PFSK-1 (cell line): ENCODE measurements around the gene SLC7A6OS.

Source experiments
- FOXP2 ChIP-seq: optimal IDR thresholded peaks from 2 replicates; pipeline ENCODE3; 2011; ENCODE audit warnings: borderline replicate concordance, control low read depth, inconsistent platforms; ENCODE audit not compliant: insufficient read depth; ENCODE audit errors: extremely low read length, extremely low read depth
- POLR2AphosphoS5 ChIP-seq: IDR thresholded peaks from 2 replicates; pipeline ENCODE4 v1.6.1; 2012; ENCODE audit warnings: low read depth, mild to moderate bottlenecking, control low read depth, low read length, moderate library complexity
- SIN3A ChIP-seq: IDR thresholded peaks from 2 replicates; pipeline ENCODE4 v1.6.1; 2012; ENCODE audit warnings: mild to moderate bottlenecking, low read length, moderate library complexity, borderline replicate concordance; ENCODE audit not compliant: insufficient read depth
- TAF1 ChIP-seq: IDR thresholded peaks from 2 replicates; pipeline ENCODE4 v1.6.1; 2012; ENCODE audit warnings: low read length, control low read depth, borderline replicate concordance; ENCODE audit not compliant: insufficient read depth
- TF ChIP-seq, protein P1 (sequence below), 2 experiments: IDR thresholded peaks; 2 replicates each; pipeline versions ENCODE4 v1.6.1 to v1.8.0; 2011 to 2012; ENCODE audit warnings: low read depth in 2 of 2, low read length in 2 of 2, control low read depth in 1 of 2, inconsistent platforms in 1 of 2, mild to moderate bottlenecking in 1 of 2, moderate library complexity in 1 of 2; ENCODE audit not compliant: insufficient read depth in 1 of 2

SLC7A6OS gene

GRCh38 chr16:68273896-68274295, 36.9 kb downstream of the SLC7A6OS start:
- TF ChIP-seq POLR2AphosphoS5 = no peak
- no peak for TF ChIP-seq SIN3A
- TF ChIP-seq TAF1 = no peak
- TF ChIP-seq, protein P1, sequence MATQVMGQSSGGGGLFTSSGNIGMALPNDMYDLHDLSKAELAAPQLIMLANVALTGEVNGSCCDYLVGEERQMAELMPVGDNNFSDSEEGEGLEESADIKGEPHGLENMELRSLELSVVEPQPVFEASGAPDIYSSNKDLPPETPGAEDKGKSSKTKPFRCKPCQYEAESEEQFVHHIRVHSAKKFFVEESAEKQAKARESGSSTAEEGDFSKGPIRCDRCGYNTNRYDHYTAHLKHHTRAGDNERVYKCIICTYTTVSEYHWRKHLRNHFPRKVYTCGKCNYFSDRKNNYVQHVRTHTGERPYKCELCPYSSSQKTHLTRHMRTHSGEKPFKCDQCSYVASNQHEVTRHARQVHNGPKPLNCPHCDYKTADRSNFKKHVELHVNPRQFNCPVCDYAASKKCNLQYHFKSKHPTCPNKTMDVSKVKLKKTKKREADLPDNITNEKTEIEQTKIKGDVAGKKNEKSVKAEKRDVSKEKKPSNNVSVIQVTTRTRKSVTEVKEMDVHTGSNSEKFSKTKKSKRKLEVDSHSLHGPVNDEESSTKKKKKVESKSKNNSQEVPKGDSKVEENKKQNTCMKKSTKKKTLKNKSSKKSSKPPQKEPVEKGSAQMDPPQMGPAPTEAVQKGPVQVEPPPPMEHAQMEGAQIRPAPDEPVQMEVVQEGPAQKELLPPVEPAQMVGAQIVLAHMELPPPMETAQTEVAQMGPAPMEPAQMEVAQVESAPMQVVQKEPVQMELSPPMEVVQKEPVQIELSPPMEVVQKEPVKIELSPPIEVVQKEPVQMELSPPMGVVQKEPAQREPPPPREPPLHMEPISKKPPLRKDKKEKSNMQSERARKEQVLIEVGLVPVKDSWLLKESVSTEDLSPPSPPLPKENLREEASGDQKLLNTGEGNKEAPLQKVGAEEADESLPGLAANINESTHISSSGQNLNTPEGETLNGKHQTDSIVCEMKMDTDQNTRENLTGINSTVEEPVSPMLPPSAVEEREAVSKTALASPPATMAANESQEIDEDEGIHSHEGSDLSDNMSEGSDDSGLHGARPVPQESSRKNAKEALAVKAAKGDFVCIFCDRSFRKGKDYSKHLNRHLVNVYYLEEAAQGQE (IDR thresholded peaks at IDR 0.05; ENCODE audit: insufficient read depth in 1 of 2, low read depth in 2 of 2, low read length in 2 of 2) = no peak
- no peak for TF ChIP-seq FOXP2

DNA sequence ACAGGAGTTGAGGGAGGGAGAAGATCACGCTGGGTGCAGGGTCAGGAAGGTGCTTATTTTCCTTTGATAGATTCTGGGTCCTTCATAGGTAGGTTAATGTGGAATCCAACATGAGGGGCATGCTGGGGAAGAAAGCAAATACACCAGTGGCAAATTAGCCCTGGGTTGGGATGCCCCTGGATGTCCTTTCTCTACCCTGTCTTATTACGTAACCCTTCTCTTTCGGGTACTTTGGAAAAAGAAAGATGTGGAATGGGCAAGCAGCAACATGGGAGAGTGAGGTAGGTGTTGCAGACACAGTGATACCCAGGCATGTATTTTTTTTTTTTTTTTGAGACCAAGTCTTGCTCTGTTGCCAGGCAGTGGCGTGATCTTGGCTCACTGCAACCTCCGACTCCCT, 37.3 kb downstream of the SLC7A6OS start:
- TF ChIP-seq, protein P1 (IDR thresholded peaks at IDR 0.05; ENCODE audit: insufficient read depth in 1 of 2, low read depth in 2 of 2, low read length in 2 of 2) = no peak
- TF ChIP-seq POLR2AphosphoS5 (no peak), SIN3A (no peak)

- TF ChIP-seq TAF1 = no peak
- no peak for TF ChIP-seq POLR2AphosphoS5
- no peak for TF ChIP-seq FOXP2
- TF ChIP-seq, protein P1 (IDR thresholded peaks at IDR 0.05; ENCODE audit: insufficient read depth in 1 of 2, low read depth in 2 of 2, low read length in 2 of 2) = no peak
- no peak for TF ChIP-seq SIN3A
Measured at GRCh38 chr16:68272507-68273209, 38.1 kb downstream of the SLC7A6OS start.

DNA sequence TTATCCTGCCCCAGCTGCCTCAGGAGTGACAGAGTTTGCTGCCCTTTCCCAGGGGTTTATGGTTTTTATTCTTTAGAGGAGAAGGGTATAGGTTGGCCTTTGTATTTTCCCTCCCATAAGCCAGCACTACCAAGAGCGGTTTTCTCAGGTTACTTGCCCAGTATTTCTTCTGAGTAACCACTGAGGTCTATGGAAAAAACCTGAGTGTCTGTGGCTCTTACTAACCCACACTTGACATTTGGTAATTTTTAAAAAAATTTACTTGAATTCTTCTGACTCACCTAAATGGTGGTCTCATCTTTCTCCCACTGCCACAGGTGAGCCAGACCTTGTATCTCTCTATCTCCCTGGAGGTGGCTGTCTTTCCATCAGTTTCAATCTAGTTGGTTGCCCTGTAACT, 40.4 kb downstream of the SLC7A6OS start:
- TF ChIP-seq, protein P1 (IDR thresholded peaks at IDR 0.05; ENCODE audit: insufficient read depth in 1 of 2, low read depth in 2 of 2, low read length in 2 of 2) = no peak
- TF ChIP-seq FOXP2 (no peak), TAF1 (no peak), POLR2AphosphoS5 (no peak), SIN3A (no peak)

DNA sequence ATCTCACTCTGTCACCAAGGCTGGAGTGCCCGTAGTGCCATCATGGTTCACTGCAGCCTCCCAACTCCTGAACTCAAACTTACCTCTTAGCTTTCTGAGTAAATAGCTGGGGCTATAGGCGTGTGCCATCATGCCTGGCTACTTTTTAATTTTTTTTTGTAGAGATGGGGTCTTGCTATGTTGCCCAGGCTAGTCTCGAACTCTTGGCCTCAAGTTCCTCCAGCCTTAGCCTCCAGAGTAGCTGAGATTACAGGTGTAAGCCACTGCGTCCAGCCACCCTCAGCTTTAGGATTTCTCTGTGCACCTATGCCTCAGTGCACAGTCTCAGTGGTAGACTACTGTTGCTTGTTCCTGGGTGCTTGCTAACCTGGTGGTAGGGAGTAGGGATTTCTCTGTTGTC, 41.0 kb downstream of the SLC7A6OS start:
- no peak for TF ChIP-seq POLR2AphosphoS5
- TF ChIP-seq FOXP2 = no peak
- TF ChIP-seq, protein P1 (IDR thresholded peaks at IDR 0.05; ENCODE audit: insufficient read depth in 1 of 2, low read depth in 2 of 2, low read length in 2 of 2) = no peak
- no peak for TF ChIP-seq TAF1
- TF ChIP-seq SIN3A = no peak
